Subcutaneous adipose tissue (tissue), 4 donors: ENCODE data around the gene GPX5. TPM values are rescaled to one million over a fixed set of nuclear protein-coding genes. Genes with fewer than 3 reads are reported as not detected.

Source experiments
- total RNA-seq, 4 donors: library from RNA; depleted of rRNA; stranded (reverse); fragments of >200 nt; gene quantifications; one replicate each; pipeline ENCODE4 v1.1.0, GENCODE V29; 2016
- TF ChIP-seq, protein P1 (sequence below): fragments of 450-650 bp; IDR thresholded peaks from one replicate; pipeline ENCODE4 v1.5.1; 2016; ENCODE audit warnings: low read depth, mild to moderate bottlenecking, control low read depth, antibody characterized with exemption, moderate library complexity

The GPX5 gene
- total RNA-seq = not detected

DNA sequence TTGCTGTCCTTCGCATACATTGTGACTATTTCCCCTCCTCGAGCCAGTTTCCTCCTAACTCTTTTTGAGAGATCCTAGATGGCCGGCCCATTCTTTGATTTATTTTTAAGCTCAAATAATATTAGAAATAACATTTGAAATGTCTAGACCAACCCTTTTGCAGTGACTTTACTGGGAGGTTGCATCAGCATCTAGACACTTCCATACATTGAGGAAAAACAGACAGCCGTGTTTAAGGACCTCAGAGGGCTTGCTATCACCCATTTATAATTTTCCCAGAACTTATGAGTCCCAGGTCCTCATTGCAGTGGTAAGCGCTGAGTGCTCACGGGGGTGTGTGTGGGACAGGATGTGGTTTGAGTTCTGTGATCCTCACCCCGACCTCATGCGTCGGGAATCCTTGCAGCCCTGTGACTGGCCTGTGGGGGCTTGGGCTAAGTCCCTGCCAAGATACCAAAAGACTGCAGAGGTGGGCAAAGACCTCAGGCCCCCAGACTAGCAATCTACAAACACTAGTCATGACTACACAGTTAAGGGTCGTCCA is at the start of gene GPX5:
Gene GPX5 (plus strand): TSS at position 386 of the 544 bp plus-strand sequence. CDS start 133 bp downstream, at position 519.
- TF ChIP-seq, protein P1, sequence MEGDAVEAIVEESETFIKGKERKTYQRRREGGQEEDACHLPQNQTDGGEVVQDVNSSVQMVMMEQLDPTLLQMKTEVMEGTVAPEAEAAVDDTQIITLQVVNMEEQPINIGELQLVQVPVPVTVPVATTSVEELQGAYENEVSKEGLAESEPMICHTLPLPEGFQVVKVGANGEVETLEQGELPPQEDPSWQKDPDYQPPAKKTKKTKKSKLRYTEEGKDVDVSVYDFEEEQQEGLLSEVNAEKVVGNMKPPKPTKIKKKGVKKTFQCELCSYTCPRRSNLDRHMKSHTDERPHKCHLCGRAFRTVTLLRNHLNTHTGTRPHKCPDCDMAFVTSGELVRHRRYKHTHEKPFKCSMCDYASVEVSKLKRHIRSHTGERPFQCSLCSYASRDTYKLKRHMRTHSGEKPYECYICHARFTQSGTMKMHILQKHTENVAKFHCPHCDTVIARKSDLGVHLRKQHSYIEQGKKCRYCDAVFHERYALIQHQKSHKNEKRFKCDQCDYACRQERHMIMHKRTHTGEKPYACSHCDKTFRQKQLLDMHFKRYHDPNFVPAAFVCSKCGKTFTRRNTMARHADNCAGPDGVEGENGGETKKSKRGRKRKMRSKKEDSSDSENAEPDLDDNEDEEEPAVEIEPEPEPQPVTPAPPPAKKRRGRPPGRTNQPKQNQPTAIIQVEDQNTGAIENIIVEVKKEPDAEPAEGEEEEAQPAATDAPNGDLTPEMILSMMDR = no peak

GRCh38 chr6:28478518-28478917 is 47.2 kb upstream of the GPX5 start:
- TF ChIP-seq, protein P1 = no peak

GRCh38 chr6:28480253-28480932 is 45.3 kb upstream of the GPX5 start:
- TF ChIP-seq, protein P1 = no peak

- TF ChIP-seq, protein P1 = no peak
Measured at GRCh38 chr6:28485482-28485881, 40.2 kb upstream of the GPX5 start.

GRCh38 chr6:28486533-28486932 is 39.1 kb upstream of the GPX5 start:
- TF ChIP-seq, protein P1 = no peak

GRCh38 chr6:28486988-28487742 is 38.5 kb upstream of the GPX5 start:
- TF ChIP-seq, protein P1 = no peak

DNA sequence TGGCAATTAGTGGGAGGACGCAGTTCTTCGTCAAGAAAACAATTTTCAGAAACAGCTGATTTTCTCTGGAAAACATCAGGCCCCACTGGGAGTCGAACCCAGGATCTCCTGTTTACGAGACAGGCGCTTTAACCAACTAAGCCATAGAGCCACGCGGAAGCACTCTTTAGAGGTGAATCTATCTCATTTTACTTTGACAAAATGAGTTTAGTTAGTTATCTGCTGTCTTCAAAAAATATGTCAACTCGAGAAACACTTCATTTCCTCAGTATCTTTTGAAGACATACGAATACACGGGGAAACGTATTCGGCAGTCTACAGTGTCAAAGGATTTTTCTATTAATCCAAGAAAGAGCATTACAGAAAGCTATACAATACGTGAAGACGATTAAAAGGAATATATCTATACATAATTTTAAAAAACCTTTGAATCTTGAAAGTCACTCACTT is 36.7 kb upstream of the GPX5 start:
- TF ChIP-seq, protein P1 = no peak
